Stimulated activated naive CD4-positive, alpha-beta T cell (primary cell): ENCODE measurements around the gene HP1BP3.
A peak's percentile ranks its signal among the peaks of the same experiment; 100 is the strongest.

Experiments used
- DNase-seq, 6 experiments: peaks; one replicate each; lab custom pipeline; 2025; lab: John Stamatoyannopoulos, UW

HP1BP3 gene

GRCh38 chr1:20770314-20771087 is 16.6 kb downstream of the HP1BP3 start:
- DNase-seq = no peak

GRCh38 chr1:20767271-20767670 is 19.8 kb downstream of the HP1BP3 start:
- no peak for DNase-seq

- DNase-seq = no peak
Measured at GRCh38 chr1:20763417-20763816, 23.7 kb downstream of the HP1BP3 start.

- DNase-seq = no peak
Measured at GRCh38 chr1:20760322-20760721, 26.8 kb downstream of the HP1BP3 start.

GRCh38 chr1:20753589-20753988 is 33.5 kb downstream of the HP1BP3 start:
- no peak for DNase-seq

GRCh38 chr1:20751462-20751990 is 35.6 kb downstream of the HP1BP3 start:
- DNase-seq = no peak

GRCh38 chr1:20742671-20743070 is 44.4 kb downstream of the HP1BP3 start:
- no peak for DNase-seq

- no peak for DNase-seq
Measured at GRCh38 chr1:20740781-20741180, 46.3 kb downstream of the HP1BP3 start.

GRCh38 chr1:20739225-20739624 is 47.9 kb downstream of the HP1BP3 start:
- no peak for DNase-seq

- DNase-seq = no peak
Measured at GRCh38 chr1:20735581-20736111, 51.5 kb downstream of the HP1BP3 start.

- DNase-seq = no peak
Measured at GRCh38 chr1:20733360-20733975, 53.6 kb downstream of the HP1BP3 start.

- DNase-seq = peak in 4 of 6 experiments; percentile 22 to 53 (median 40)
Measured at GRCh38 chr1:20732588-20733359, 54.3 kb downstream of the HP1BP3 start, which contains the start of gene SH2D5. SH2D5 (minus strand) TSS chr1:20732703; CDS start chr1:20728044, 4,659 bp downstream.

- peak in 5 of 6 experiments; percentile 13 to 48 (median 33) for DNase-seq
Measured at GRCh38 chr1:20732071-20732587, 55.0 kb downstream of the HP1BP3 start.

GRCh38 chr1:20731057-20731991 is 55.8 kb downstream of the HP1BP3 start:
- peak in 2 of 6 experiments; percentile 20 to 34 for DNase-seq

GRCh38 chr1:20730690-20731056 is 56.4 kb downstream of the HP1BP3 start:
- no peak for DNase-seq

- DNase-seq = no peak
Measured at GRCh38 chr1:20729990-20730689, 57.0 kb downstream of the HP1BP3 start.

- DNase-seq = no peak
Measured at GRCh38 chr1:20729155-20729931, 57.8 kb downstream of the HP1BP3 start.

GRCh38 chr1:20728371-20729154 is 58.5 kb downstream of the HP1BP3 start:
- DNase-seq = no peak
